HG02763 (cell line): ENCODE measurements around the gene GNPTG.
"Not testable (repeated sequence)": the region's sequence is repeated elsewhere in the genome, so short reads cannot be mapped to it uniquely, and the experiment has no call there.

Experiments used
- ATAC-seq: cut with Tn5 transposase; IDR thresholded peaks from one replicate; pipeline ENCODE4 v1.9.1; 2021; ENCODE audit warnings: mild to moderate bottlenecking, moderate library complexity; ENCODE audit not compliant: unreplicated experiment

Gene GNPTG

DNA sequence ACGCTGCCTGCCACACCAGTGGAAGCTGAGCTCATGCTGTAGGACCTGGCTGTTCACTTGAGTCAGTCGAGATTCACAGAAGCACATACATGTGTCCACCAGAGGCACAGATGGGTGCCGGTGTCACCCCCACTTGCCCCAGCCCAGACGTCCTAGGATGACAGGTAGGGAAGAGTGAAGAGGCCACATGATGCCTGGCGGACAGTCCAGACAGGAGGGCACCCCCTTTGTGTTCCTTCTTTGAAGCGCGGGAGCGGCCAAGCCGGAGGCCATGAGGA is 33.5 kb upstream of the GNPTG start:
- ATAC-seq = no peak

DNA sequence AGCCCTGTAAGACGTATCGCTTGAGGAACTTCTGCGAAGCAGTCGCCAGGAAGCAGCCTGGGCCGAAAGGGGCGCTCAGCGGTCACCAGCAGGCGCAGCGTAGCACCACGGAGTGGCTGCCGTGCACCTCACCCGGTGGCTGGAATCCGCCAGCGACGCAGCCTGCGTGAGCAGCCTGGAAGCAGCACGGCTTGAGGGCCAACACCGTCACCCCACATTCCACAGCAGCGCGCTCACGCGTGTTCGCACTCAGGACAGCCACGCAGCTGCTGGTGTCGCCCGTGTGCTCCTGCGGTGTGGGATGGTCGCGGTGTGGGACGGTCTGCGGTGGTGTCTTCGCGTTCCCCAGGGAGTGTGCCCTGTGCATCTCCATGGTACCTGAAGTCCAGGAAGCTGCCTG is 32.7 kb upstream of the GNPTG start:
- no peak for ATAC-seq

DNA sequence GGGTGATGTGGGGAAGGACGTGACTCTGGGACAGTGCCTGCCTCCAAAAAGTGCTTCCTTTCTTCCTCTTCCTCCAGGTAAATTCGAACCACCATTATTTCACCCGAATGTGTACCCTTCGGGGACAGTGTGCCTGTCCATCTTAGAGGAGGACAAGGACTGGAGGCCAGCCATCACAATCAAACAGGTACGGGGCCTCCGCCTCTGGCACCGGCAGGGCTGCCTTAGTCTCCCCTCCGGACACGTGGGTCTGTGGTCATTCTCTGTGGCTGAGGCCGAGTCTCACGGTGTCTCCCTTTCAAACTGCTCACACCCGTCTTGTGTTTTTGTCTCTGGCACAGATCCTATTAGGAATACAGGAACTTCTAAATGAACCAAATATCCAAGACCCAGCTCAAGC is 31.6 kb upstream of the GNPTG start:
- ATAC-seq = no peak

DNA sequence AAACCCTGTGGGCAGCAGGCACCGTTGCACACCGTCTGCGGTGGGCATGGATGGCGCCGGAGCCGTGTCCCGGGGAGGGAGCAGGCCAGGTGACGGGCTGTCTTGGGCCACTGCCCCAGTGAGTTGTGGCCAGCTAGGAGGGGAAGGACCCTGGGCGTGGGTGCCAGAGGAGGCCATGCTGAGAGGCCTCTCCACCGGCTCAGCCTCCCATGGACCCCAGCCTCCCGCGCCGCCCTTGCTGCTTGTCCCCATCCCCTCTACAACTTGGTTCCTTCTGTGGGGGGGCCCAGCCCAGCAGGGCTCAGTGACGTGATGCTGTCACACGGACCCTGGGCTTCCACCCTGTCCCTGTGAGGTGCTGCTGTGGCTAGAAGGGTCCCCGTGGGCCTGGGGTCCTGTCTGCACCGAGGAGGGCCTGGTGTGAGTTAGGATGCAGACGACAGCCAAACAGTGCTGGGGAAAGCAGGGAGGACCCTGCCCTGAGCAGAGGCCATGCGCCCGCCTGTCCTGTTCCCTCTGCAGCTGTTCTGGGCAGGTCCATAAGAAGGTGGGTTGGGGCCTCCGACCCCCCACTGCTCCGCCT is 31.0 kb upstream of the GNPTG start:
- ATAC-seq = no peak

DNA sequence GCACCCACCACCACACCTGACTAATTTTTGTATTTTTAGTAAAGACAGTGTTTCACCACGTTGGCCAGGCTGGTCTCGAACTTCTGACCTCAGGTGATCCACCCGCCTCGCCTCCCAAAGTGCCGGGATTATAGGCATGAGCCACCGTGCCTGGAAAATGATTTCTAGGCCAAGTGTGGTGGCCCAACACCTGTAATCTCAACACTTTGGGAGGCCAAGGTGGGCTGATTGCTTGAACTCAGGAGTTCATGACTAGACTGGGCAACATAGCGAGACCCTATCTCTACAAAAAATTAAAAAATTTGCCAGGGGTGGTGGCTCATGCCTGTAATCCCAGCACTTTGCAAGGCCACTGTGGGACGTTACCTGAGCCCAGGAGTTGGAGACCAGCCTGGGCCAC is 29.3 kb upstream of the GNPTG start:
- ATAC-seq = no peak

DNA sequence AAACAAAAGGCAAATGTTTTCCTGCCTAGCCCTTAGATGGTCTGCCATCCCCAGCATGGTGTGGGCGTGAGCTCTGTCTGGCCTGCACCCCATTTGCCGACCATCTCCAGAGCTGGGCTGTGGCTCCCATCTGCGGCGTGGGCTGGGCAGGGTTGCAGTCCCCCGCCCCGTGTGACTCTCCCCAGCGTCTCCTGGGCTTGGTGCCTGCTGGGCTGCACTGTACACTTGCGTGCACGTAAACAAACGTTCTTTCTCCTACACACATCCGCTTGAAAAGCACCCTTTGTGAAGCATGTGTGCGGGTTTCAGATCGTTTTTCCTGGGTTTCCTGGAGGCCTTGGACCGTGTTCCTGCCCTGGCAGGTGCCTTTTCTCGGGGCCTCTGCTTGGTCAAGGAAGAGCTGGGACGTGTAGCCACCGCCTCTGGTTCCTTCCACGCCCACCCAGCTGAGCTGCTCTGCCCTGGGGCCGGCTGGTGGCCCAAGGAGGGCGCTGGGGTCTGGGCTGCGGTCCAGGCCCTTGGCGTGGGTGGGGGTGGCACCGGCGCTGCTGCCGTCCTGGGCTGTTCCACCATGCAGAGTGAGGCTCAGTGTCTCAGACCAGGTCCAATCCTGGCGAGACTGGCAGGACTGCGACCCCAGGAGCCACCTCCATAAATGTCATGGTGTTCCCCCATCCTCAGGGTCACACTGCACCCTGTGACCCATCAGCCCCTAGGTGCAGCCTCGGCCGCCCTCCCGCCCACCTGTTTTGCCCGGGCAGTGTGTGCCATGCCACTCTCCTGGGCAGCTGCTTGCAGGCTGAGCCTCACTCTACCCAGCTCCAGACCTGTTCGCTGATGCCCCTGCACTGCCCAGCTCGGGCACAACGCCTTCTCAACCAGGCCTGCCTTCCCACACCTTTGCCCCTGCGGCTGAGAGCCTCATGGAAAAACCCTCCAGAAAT is 28.2 kb upstream of the GNPTG start:
- ATAC-seq = no peak

DNA sequence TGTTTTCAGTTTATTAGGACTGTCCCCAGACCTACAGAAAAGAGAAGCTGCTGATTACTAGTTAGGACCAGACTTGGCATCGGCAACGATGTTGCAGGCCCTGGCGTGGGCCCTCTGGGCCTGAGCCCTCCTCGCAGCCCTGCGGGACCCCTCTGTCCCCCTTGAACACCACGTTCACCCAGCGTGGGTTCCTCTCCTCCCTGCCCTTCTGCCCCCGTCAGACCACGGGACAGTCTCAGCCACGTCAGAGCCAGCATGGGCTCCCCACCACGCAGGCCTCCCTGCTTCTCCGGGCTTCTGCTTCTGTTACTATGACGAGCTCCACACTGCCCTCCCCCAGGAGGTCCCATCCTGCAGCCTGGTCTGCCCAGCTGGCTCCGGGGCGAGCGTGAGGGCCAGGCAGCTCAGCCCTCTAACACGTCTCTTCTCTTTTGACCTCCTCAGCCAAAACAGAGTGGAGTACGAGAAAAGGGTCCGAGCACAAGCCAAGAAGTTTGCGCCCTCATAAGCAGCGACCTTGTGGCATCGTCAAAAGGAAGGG is 27.4 kb upstream of the GNPTG start:
- ATAC-seq = no peak

DNA sequence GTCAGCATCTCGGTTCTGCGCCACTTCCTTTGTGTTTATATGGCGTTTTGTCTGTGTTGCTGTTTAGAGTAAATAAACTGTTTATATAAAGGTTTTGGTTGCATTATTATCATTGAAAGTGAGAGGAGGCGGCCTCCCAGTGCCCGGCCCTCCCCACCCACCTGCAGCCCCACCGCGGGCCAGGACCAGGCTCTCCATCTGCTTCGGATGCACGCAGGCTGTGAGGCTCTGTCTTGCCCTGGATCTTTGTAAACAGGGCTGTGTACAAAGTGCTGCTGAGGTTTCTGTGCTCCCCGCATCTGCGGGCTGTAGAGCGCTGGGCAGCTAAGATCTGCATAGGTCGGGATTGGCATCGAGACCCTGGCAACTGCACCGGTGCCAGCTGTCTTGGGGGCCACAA is 26.5 kb upstream of the GNPTG start:
- ATAC-seq = no peak

DNA sequence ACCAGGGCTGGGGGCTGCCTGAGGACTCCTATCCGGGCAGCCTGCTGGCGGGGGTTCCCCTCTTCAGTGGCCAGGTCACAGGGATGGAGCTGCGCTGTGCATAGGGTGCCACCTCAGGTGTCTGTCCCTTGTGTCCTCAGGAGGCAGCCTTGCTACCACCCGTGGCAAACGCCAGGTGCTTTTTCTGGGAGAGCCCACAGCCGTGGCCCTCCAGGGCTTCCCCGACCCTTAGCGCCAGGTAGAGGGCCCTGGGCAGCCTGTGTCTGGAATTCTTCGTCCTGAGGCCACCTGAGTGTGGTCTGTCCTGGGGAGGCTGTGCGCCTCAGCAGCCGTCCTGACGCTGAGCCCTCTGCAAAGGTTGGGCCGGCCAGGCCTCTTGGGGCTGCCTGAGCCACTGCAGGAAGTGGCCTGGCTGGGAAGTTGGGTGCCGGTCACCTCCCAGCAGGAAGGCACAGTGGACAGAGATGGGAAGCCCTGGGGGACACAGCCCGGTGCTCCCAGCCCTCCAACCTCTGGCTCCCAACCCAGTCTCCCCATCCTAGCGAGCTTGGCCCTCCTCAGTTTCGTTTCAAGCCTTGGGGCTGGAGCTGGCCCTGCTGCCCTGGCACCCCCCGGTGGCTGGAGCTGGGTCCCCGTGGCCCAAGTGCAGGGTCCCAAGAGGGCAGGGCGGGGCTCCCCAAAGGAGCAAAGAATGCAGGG is 25.9 kb upstream of the GNPTG start:
- no peak for ATAC-seq

DNA sequence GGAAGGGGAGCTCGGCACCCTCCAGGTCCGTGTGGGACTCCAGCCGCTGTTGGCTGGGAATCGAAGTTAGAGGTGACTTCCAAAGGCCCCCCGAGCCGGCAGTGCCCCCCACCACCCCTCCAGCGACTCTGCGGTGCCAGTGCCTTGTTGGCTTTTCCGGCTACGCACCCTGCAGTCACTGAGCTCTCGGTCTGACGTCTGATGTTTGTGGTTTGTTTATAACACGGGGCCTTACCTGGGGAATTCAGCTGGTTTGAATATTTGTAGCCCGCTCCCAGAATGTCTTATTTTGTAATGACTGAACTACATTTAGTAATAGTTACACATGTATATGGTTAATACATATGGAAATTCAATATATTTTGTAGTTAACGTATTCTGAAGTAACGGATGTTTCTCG is 25.3 kb upstream of the GNPTG start:
- no peak for ATAC-seq

DNA sequence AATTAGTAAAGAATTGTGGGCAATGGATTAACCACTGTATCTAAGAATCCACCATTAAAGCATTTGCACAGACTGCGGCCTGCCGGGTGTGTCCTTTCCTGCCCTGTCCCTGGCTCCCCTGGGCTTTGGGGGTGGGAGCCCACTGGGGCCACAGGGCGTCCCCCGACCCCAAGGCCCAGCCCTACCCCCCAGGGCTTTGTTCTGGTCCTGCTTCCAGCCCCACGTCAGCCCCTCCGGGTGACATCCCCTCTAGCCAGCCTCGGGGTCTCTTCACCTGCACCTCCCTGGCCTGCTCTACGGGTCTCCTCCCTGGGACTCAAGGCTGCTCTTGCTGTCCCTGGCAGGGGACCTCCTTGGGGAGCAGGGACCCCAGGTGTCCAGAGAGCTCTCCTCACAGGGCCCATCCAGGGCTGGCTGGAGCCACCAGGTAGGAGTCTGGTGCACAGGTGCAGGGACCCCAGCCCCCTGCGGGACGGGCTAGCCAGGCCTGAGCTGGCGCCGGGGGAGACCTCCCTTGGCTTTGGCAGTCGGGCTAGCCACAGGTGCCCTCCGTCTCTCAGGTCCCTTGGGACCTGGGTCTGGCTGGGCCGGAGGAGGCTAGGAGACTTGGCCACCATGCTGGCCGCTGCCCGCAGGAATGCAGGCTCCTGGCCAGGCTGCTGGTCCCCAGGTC is 24.6 kb upstream of the GNPTG start:
- ATAC-seq = no peak

DNA sequence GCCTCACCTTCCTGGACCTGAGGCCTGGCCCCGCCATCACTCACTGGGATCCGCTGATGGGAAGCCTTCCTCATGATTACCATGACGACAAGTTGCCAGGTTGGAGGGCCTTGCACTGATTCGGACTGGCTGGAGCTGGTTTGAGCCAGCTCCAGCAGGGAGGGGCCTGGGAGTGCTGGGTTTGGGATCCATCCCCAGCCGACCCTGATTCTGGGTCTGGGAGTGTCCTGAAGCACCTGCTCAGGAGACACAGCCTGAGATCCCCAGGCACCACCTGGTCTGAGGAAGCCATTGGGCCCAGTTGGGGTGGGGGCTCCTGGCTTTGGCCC is 24.1 kb upstream of the GNPTG start:
- ATAC-seq = no peak

DNA sequence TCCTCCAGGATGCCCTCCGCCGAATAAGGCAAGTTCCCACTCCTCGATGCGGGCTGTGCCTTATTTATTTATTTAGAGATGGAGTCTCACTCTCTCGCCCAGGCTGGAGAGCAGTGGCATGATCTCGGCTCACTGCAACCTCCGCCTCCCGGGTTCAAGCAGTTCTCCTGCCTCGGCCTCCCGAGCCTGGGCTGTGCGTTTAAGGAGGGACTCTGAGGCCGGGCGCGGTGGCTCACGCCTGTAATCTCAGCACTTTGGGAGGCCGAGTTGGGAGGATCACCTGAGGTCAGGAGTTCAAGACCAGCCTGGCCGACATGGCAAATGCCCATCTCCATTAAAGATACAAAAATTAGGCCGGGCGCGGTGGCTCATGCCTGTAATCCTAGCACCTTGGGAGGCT is 23.6 kb upstream of the GNPTG start:
- not testable (repeated sequence) for ATAC-seq

DNA sequence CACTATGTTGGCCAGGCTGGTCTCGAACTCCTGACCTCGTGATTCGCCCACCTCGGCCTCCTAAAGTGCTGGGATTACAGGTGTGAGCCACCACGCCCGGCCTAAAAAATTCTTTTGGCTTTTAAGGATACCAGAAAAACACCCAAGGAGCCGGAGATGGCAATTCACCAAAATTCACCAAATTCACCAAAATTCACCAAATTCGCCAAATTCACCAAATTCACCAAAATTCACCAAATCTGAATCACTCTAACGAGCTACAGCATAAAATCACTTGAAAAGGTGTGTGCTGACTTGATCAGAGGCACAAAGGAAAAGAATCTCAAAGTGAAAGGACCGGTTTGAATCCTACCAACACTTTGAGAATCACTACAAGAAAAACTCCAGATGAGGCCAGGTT is 22.8 kb upstream of the GNPTG start:
- ATAC-seq = not testable (repeated sequence)

DNA sequence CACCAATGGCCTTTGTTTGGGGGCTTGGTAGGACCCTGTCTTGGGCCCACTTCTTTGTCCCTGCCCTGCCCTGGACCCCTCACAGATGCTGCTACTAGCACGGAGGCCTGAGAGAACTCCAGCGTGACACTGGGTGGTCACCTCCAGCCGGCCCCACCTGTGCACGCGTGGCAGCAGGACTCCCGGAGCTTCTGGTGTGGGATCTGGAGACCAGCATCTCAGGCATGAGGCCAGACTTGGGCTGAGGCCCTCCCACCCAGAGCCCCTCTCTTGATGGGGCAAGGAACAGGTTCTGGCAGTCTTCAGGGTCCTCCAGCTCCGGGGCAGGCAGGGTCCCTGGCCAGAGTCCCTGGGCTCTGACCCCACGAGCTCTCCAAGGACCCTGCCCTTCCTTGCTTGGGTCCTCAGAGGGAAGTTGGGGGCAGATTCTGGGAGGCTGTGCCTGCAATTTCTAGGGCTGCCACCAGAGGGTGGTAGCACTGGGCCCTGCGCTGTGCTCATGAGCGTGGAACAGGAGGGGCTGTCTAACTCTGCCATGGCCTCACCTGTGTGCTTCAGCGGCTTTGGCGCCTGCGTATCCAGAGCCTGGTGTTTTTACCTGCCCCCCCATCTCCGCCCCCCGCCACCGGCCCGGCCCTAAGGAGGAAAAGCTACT is 21.3 kb upstream of the GNPTG start:
- no peak for ATAC-seq

DNA sequence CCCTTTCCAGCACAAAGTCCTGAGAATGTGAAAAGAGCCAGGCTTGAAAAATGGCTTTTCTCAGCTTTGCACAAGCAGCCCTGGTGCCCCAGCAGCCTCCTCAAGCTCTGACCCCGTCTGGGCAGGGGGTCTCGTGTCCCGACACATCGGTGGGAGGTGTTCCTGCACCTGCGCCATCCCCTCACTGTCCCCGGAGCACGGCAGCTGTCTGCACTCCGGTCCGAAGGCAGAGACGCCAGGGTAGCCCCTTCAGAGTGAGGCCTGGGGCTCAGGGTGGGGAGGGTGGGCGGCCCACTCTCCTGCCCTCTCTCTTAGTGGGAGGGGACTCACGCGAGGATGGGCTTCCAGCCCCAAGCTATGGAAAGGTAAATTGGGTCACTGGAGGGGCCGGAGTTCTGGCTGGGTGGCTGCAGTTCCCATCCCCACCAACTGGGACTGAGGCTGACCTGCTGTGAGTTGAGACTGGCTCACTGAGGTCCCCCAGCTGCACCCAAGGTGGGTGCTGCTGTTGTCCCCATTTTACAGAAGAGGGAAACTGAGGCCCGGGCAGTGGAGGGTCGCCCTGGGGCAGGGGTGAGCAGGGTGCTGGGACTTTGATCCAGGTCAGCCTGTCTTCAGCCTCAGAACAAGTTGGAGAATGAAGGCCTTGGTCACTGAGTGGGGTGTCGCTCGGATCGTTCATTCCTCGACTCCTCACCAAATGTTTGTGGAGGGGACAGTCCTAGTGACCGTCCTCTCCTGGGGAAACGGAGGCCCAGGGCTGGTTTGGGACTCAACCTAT is 20.6 kb upstream of the GNPTG start:
- ATAC-seq = no peak

DNA sequence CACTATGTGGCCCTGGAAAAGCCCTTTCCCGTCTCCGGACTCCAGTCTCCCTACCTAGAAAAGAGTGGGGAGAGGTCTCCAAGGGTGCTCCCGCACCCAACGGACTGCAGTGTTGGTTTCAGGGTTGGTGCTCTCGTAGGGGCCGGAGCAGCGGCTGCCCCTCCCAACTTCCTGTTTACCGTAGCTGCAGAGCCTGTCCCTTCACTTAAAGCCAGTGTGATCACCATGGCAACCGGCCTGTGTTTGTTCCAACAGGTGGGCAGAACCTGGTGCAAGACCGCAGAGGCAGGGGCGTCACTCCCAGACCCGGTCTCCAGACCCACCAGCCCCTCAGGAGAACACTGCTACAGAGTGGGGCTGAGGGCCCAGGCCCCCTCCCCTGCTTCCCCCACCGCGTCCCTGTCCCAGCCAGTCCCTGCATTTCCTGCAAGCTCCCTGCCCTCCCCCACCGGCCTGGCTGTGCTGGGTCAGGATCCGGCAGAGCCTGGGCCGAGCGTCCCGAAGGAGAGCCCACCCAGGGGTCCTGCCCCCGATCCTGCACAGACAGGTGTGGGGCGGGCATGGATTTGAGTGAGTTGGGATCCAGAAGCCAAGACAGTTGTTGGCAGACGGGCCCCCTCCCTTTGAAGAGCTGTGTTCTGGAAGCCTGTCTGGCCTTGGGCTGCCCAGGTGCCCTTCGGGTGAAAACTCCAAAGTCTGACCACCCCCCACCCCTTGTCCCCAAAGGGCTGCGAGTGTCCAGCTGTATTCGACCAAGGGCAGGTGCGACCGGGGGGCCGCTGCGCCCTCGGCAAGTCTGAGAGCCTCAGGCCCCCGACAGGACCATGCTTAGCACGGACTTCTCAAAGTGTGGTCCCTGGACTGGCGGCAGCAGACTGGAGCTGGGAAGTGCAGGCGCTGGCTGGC is 19.8 kb upstream of the GNPTG start:
- no peak for ATAC-seq

DNA sequence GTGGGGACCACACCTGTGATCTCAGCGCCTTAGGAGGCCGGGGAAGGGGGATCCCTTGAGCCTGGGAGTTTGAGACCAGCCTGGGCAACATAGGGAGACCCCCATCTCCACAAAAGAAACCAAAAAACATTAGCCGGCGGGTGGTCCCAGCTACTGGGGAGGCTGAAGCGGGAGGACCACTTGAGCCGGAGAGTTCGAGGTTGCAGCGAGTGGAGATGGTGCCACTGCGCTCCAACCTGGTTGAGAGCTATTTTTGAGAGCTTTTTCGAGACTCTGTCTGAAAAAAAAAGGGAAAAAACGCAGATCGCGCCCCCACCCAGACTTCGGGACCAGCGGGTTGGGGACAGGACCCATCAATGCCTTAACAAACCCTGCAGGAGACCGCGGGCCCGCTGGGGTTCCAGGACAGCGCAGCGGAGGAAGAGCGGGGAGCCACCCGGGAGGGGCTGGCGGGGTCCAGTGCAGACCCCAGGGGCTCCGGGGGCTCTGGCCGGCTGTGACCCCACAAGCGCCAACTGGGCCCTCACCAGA is 19.0 kb upstream of the GNPTG start:
- no peak for ATAC-seq
